Muscle layer of colon (tissue), 2 donors: ENCODE measurements around the gene SNX15.

Source experiments
- H3K27ac ChIP-seq: one replicate; pipeline ENCODE4 v1.7.0; 2013; ENCODE audit warnings: low read depth, mild to moderate bottlenecking, low read length, moderate library complexity
- H3K27me3 ChIP-seq, 2 donors: one replicate each; pipeline ENCODE4 v1.7.0; 2013; ENCODE audit warnings: low read length in 2 of 2, mild to moderate bottlenecking in 2 of 2; ENCODE audit not compliant: insufficient read depth in 2 of 2, control insufficient read depth in 1 of 2
- H3K36me3 ChIP-seq: one replicate; pipeline ENCODE4 v1.7.0; 2013; ENCODE audit warnings: mild to moderate bottlenecking, low read length; ENCODE audit not compliant: insufficient read depth
- H3K4me1 ChIP-seq: one replicate; pipeline ENCODE4 v1.7.0; 2013; ENCODE audit warnings: mild to moderate bottlenecking, low read length; ENCODE audit not compliant: insufficient read depth
- H3K4me3 ChIP-seq, 2 donors: one replicate each; pipeline ENCODE4 v1.7.0; 2013; ENCODE audit warnings: low read length in 2 of 2, low read depth in 1 of 2, mild to moderate bottlenecking in 1 of 2, moderate library complexity in 1 of 2
- H3K9ac ChIP-seq: one replicate; pipeline ENCODE4 v1.7.0; 2013; ENCODE audit warnings: low read length
- H3K9me3 ChIP-seq: one replicate; pipeline ENCODE4 v1.7.0; 2013; ENCODE audit warnings: mild to moderate bottlenecking, low read length
- donor health status: abdominal sarcoma.
- donor health status: Adenocarcinoma of cecum.

SNX15 gene

GRCh38 chr11:65089621-65090020 is 62.4 kb downstream of the SNX15 start:
- H3K27ac ChIP-seq: no peak overlapping the region
- peaks cover 10% of the 10 kb centered on the region for H3K4me1 ChIP-seq
- H3K27me3 ChIP-seq: no peaks in the 10 kb centered on the region
- H3K36me3 ChIP-seq: peaks cover 31% of the 10 kb centered on the region
- no peak overlapping the region for H3K4me3 ChIP-seq
- no peak overlapping the region for H3K9ac ChIP-seq
- H3K9me3 ChIP-seq: no peaks in the 10 kb centered on the region
